IPS-15b (cell line): ENCODE measurements around the gene UGT1A3.
"Not testable (repeated sequence)": the region's sequence is repeated elsewhere in the genome, so short reads cannot be mapped to it uniquely, and the experiment has no call there.

Experiments used
- H3K27me3 ChIP-seq: one replicate; pipeline ENCODE4 v1.6.1; 2013; ENCODE audit warnings: low read length; ENCODE audit not compliant: control insufficient read depth, insufficient read depth
- H3K36me3 ChIP-seq: one replicate; pipeline ENCODE4 v1.6.1; 2013; ENCODE audit warnings: low read length; ENCODE audit not compliant: control insufficient read depth, insufficient read depth
- H3K4me1 ChIP-seq: one replicate; pipeline ENCODE4 v1.6.1; 2013; ENCODE audit warnings: mild to moderate bottlenecking, low read length; ENCODE audit not compliant: control insufficient read depth, insufficient read depth
- H3K4me3 ChIP-seq: one replicate; pipeline ENCODE4 v1.5.1; 2013; ENCODE audit warnings: low read depth, low read length
- H3K9ac ChIP-seq: one replicate; pipeline ENCODE4 v1.6.1; 2013; ENCODE audit warnings: low read depth, mild to moderate bottlenecking, low read length
- H3K9me3 ChIP-seq: one replicate; pipeline ENCODE4 v1.6.1; 2013; ENCODE audit warnings: mild to moderate bottlenecking, low read length; ENCODE audit not compliant: control insufficient read depth, insufficient read depth

The UGT1A3 gene

DNA sequence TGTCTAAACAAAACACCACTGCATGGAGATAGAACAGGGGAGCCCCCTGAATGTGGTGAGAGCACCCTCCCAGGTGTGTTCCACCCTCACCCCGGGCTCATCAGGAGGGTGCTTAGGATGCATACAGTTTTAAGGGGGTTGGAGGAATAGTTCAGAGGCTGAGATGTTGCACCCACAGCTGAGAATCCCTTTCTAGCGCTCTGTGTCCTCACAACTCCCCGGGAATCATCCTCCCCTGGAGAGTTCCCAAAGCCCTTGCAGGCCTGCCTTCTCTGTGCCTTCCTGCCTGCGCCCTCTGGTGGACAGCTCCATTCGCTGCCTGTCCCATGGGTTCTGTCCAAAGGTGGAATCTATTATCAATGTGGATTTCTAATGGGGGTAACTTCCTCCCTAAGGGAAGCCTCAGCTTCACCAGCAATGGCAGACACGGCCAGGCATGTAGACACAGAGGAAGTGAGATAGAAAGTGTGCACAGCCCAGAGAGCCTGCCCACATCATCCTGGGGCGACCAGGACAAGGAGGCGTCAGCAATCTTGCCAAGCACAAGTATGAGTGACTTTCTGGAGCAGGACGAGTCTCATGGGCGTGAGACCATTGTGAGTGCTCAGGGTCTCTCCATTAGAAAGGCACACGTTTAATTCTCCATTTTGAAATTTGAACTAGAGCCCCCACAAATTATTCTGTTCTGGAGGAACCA, 17.4 kb upstream of the UGT1A3 start:
- H3K4me3 ChIP-seq, result no peak overlapping the region
- H3K9me3 ChIP-seq, result no peaks in the 10 kb centered on the region
- H3K27me3 ChIP-seq, result no peaks in the 10 kb centered on the region
- H3K36me3 ChIP-seq, result no peaks in the 10 kb centered on the region
- no peaks in the 10 kb centered on the region for H3K4me1 ChIP-seq
- no peak overlapping the region for H3K9ac ChIP-seq

DNA sequence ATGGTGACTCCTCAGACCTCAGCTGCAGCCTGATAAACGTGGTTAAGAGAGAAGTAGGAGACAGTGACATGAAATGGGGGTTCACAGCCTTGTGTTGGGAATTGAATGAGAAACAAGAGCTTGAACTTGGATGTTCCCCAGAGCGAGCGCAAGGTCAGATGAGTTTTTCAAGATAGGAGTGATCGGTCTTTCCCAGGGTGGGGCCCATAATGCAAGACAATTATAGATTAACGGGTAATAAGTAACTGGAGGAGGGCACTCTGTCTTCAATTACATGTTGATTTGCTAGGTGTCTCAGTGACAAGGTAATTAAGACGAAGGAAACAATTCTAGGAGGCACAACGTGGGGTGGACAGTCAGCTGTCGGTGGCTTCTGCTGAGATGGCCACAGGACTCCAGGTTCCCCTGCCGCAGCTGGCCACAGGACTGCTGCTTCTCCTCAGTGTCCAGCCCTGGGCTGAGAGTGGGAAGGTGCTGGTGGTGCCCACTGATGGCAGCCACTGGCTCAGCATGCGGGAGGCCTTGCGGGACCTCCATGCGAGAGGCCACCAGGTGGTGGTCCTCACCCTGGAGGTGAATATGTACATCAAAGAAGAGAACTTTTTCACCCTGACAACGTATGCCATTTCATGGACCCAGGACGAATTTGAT, 16.1 kb upstream of the UGT1A3 start, which contains the start of gene UGT1A5:
UGT1A5 (plus strand) TSS at position 297 of the 651 bp plus-strand sequence; CDS start at position 382, 85 bp downstream.
- H3K4me3 ChIP-seq, result no peak within 1 kb of the TSS
- H3K4me1 ChIP-seq, result no peaks in the 10 kb centered on the region
- H3K36me3 ChIP-seq, result no peaks in the 10 kb centered on the region
- H3K9ac ChIP-seq, result no peak within 1 kb of the TSS
- no peaks in the 10 kb centered on the region for H3K9me3 ChIP-seq
- H3K27me3 ChIP-seq, result no peaks in the 10 kb centered on the region

DNA sequence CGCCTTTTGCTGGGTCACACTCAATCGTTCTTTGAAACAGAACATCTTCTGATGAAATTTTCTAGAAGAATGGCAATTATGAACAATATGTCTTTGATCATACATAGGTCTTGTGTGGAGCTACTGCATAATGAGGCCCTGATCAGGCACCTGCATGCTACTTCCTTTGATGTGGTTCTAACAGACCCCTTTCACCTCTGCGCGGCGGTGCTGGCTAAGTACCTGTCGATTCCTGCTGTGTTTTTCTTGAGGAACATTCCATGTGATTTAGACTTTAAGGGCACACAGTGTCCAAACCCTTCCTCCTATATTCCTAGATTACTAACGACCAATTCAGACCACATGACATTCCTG, 15.6 kb upstream of the UGT1A3 start:
- H3K27me3 ChIP-seq, result no peaks in the 10 kb centered on the region
- no peak overlapping the region for H3K4me3 ChIP-seq
- H3K9me3 ChIP-seq, result no peaks in the 10 kb centered on the region

DNA sequence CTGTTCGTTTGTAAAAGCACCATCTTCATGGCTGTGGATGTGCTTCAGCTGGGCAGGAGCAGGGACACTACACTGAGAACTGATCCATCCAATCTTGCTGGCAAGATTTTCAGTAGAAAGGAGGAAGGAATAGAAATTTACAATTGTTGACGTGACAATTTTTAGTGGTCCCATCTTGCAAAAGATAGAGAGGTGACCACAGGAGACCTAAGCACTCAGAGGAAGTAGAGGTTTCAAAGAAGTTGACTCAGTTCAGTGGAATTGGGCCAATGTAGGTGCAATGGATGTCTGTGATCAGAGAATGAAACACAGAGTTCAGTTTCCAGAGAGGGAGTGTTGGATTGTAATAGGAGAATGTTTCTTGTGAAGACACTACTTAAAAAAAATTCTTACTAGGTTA, 14.7 kb upstream of the UGT1A3 start:
- H3K4me1 ChIP-seq, result no peaks in the 10 kb centered on the region
- no peaks in the 10 kb centered on the region for H3K9me3 ChIP-seq
- H3K4me3 ChIP-seq, result no peak overlapping the region
- H3K27me3 ChIP-seq, result no peaks in the 10 kb centered on the region
- no peak overlapping the region for H3K9ac ChIP-seq
- no peaks in the 10 kb centered on the region for H3K36me3 ChIP-seq

More for the DNA sequence above, 15.6 kb upstream of the UGT1A3 start:
- Histone ChIP-seq H3K4me1 (no peaks in the 10 kb centered on the region), H3K36me3 (no peaks in the 10 kb centered on the region), H3K9ac (no peak overlapping the region)

DNA sequence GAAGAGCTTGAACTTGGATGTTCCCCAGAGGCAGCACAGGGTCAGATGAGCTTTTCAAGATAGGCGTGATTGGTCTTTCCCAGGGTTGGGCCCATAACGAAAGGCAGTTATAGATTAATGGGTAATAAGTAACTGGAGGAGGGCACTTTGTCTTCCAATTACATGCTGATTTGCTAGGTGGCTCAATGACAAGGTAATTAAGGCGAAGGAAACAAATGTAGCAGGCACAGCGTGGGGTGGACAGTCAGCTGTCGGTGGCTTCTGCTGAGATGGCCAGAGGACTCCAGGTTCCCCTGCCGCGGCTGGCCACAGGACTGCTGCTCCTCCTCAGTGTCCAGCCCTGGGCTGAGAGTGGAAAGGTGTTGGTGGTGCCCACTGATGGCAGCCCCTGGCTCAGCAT, 10.3 kb upstream of the UGT1A3 start, which contains the start of gene UGT1A4:
UGT1A4 (plus strand) TSS at position 185 of the 400 bp plus-strand sequence; CDS start at position 270, 85 bp downstream.
- Histone ChIP-seq H3K27me3 (no peaks in the 10 kb centered on the region), H3K9me3 (no peaks in the 10 kb centered on the region), H3K4me1 (no peaks in the 10 kb centered on the region), H3K9ac (no peak within 1 kb of the TSS), H3K36me3 (no peaks in the 10 kb centered on the region), H3K4me3 (no peak within 1 kb of the TSS)

DNA sequence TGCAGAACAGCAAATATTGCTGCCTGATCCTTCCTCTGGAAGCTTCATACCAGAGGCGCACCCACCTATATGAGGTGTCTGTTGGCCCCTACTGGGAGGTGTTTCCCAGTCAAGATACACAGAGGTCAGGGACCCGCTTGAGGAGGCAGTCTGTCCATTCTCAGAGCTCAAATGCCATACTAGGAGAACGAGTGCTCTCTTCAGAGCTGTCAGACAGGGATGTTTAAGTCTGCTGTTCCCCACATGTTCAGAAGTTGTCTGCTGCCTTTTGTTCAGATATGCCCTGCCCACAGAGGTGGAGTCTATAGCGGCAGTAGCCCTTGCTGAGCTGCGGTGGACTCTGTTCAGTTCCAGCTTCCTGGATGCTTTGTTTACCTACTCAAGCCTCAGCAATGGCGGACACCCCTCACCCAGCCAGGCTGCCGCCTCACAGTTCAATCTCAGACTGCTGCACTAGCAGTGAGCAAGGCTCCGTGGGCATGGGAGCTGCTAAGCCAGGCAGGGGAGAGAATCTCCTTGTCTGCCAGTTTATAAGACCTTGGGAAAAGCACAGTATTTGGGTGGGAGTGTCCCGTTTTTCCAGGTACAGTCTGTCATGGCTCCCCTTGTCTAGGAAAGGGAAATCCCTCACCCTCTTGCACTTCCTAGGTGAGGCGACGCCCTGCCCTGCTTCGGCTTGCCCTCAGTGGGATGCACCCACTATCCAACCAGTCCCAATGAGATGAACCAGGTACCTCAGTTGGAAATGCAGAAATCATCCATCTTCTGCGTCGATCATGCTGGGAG, 8.2 kb downstream of the UGT1A3 start:
- not testable (repeated sequence) for H3K4me3 ChIP-seq, H3K4me1 ChIP-seq, H3K9me3 ChIP-seq, H3K36me3 ChIP-seq, H3K9ac ChIP-seq, H3K27me3 ChIP-seq

DNA sequence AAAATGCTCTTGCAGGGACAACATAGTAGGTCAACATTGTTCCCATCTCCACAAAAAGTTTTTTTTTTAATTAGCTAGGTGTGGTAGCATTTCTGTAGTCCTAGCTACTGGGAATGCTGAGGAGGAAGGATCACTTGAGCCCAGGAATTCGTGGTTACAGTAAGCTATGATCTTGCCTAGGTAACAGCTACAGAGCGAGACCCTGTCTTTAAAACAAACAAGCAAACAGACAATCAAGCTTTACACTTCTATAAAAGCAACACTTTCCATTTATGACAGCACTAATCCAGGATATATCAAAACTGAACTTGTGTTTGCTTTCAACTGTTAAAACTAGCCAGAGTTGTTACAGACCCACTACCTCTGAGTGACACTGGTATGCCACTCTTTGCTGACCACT, 12.0 kb downstream of the UGT1A3 start:
- Histone ChIP-seq H3K4me1 (no peaks in the 10 kb centered on the region), H3K36me3 (no peaks in the 10 kb centered on the region), H3K9ac (no peak overlapping the region), H3K27me3 (no peaks in the 10 kb centered on the region), H3K4me3 (no peak overlapping the region), H3K9me3 (peaks cover 4% of the 10 kb centered on the region)

DNA sequence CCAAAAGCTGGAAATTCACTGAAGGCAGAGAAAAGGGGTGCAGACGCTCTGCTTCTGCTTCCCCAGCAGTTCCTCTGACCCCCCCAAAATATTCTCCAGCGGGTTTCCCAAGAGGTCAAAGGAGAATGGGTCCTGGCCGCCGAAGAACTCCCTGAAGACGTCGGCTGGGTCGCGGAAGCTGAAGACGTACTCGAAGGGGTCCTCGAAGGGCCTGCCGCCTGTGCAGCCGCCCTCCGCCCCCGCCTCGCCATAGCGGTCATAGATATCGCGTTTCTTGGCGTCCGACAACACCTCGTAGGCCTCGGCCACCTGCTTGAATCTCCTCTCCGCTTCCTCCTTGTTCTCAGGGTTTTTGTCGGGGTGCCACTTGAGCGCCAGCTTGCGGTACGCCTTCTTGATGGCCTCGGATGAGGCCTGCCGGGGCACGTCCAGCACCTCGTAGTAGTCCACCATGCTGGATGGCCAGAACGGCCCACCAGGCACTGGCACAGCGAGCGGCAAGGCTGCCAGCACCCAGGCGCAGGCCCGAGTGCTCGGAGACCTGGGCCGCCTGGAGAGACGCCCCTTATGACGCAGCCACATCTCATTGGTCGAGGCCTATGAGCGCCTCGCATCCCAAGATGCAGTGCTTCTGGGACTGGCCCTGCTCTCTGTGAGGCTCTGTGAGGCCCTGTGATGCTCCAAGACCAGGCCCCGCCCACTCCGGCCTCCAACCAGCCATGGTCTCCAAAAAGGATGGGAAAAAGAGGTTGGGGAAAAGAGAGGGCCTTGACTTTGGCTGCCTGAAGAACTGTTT, 14.8 kb downstream of the UGT1A3 start:
- H3K9me3 ChIP-seq, result no peaks in the 10 kb centered on the region
- no peak overlapping the region for H3K9ac ChIP-seq
- H3K36me3 ChIP-seq, result no peaks in the 10 kb centered on the region
- H3K27me3 ChIP-seq, result no peaks in the 10 kb centered on the region
- no peaks in the 10 kb centered on the region for H3K4me1 ChIP-seq
- no peak overlapping the region for H3K4me3 ChIP-seq

DNA sequence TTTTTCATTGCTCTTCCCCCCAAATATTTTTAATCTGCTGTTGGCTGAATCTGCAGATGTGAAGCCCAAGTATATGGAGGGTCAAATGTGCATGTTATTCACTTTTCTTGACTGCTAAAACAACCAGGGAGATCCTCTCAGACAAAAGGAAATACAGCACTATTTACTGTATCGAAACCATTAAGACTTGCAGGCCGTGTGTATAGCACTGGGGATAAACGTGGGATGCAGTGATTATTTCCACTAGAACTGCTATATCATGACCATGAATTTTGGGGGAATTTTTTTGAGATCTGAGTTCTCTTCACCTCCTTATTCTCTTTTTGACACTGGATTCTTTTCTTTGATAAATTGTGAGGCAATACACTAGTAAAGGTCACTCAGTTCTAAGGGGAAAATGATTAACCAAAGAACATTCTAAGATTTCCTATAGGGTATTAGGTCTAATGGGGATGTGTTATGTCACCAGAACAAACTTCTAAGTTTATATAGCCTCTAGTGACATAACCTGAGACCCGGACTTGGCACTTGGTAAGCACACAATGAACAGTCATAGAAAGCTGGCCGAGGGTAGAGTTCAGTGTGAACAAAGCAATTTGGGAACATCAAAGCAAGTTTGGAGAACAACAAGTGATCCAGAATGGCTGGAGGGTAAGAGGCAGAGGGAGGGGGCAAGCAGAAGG, 16.4 kb downstream of the UGT1A3 start:
- Histone ChIP-seq H3K9me3 (no peaks in the 10 kb centered on the region), H3K4me3 (no peak overlapping the region), H3K27me3 (no peaks in the 10 kb centered on the region), H3K9ac (no peak overlapping the region), H3K36me3 (no peaks in the 10 kb centered on the region), H3K4me1 (no peaks in the 10 kb centered on the region)

DNA sequence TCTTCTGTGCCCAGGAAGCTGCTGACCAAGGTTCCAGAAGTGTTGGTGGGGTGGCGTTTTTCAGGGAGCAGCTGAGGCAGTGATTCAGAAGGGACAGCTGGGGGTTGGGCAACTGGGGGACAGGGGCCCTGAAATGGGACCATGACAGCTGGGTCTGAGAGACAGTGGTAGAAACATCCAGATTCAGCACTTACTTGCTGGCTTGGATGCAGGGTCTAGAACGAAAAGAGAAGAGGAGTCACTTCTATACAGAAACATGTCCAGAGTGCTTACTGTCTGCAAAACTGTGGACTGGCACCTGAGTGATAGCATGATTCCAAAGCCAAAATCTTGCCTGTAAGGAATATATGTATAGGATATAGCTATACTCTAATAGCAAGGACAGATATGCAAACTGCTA, 17.0 kb downstream of the UGT1A3 start:
- not testable (repeated sequence) for H3K9me3 ChIP-seq, H3K4me3 ChIP-seq, H3K4me1 ChIP-seq, H3K36me3 ChIP-seq, H3K9ac ChIP-seq, H3K27me3 ChIP-seq
